Body of pancreas (tissue), 4 donors: ENCODE measurements around the gene AUTS2.

Experiments
- POLR2A ChIP-seq, 3 donors: fragments of 450-650 bp; IDR thresholded peaks; one replicate each; pipeline ENCODE4 v1.6.1; 2016; ENCODE audit warnings: antibody characterized with exemption in 3 of 3, mild to moderate bottlenecking in 2 of 3
- TF ChIP-seq, protein P1 (sequence below), 7 experiments: fragments of 450-650 bp in 4 of 7; fragments of 200-600 bp in 3 of 7; sonication (generic) in 3 of 7; IDR thresholded peaks; one replicate each; pipeline ENCODE4 v1.5.1; 2016 to 2019; ENCODE audit warnings: antibody characterized with exemption in 7 of 7

DNA sequence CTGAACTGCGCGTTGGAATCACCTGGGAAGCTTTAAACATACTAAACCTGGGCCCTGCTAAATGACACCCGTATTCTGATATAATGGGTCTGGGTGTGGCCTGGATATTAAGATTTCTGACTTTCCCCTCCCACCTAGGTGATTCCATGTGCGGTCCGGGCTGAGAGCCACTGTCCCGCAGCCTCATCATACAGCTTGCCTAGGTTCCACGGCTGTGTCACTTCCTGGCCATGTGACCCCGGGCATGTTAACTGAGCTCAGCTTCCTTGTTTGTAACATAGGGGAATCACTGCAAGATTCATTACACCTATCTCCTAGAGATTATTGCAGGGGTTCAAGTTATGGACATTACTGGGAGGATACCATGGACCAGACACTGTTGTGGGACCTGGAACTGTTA lies 1061.0 kb downstream of the AUTS2 start:
- TF ChIP-seq, protein P1, sequence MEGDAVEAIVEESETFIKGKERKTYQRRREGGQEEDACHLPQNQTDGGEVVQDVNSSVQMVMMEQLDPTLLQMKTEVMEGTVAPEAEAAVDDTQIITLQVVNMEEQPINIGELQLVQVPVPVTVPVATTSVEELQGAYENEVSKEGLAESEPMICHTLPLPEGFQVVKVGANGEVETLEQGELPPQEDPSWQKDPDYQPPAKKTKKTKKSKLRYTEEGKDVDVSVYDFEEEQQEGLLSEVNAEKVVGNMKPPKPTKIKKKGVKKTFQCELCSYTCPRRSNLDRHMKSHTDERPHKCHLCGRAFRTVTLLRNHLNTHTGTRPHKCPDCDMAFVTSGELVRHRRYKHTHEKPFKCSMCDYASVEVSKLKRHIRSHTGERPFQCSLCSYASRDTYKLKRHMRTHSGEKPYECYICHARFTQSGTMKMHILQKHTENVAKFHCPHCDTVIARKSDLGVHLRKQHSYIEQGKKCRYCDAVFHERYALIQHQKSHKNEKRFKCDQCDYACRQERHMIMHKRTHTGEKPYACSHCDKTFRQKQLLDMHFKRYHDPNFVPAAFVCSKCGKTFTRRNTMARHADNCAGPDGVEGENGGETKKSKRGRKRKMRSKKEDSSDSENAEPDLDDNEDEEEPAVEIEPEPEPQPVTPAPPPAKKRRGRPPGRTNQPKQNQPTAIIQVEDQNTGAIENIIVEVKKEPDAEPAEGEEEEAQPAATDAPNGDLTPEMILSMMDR (IDR thresholded peaks at IDR 0.05) = no peak
- no peak for TF ChIP-seq POLR2A (IDR thresholded peaks at IDR 0.05)
